Measurements from ENCODE around the gene CMC1. TPM values are rescaled to one million over a fixed set of nuclear protein-coding genes. Genes with fewer than 3 reads are reported as not detected.

CMC1 gene
- total and polyA plus RNA-seq, 9 of the 15 experiments (the other 6 are each of a cell fraction or from before 2014, with no cell fraction given): 15.9 to 74.6 (median 48.9) TPM

DNA sequence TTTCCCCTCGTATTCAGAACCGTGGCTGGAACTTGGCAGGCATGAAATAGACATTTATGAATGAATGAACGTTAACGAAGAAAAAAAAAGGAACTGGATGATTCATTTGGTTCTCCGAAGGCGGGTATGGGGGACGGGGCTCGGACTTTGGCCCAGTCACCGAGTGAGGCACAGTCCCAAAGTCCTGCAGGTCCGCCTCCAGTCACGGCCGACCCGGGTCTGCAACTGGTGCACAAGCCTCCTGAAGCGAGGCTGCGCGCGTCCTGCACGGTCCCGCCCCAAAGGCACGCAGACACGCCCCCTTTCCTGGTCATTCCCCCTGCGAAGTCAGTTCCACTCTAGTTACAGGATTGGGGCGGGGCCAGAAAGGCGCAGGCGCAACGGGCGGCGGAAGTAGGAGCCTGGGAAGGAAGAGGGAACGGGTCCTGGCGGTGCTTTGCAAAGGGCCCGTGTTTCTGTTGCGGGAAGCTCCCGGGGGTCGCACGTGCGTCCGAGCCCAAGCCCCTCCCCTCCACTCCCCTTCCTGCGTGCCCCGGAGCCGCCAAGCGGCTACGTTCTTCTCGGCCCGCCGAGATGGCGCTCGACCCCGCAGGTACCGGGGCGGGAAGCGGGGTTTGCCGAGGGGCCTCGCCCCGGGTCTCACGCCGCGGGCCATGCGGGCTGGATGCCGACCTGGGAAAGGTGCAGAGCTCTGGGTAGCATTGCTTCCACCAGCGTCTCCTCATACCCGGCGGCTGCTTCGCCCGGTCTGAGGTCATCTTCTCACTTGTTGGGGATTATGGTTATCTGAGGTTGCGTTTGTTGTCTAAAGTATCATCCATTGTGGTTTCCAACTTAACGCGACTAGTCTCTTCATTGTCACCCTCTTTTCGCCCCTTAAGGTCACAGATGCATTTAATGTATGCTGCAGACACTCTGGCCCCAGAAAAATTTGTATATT, at the start of gene CMC1 (continued):
- TF ChIP-seq, protein P1, sequence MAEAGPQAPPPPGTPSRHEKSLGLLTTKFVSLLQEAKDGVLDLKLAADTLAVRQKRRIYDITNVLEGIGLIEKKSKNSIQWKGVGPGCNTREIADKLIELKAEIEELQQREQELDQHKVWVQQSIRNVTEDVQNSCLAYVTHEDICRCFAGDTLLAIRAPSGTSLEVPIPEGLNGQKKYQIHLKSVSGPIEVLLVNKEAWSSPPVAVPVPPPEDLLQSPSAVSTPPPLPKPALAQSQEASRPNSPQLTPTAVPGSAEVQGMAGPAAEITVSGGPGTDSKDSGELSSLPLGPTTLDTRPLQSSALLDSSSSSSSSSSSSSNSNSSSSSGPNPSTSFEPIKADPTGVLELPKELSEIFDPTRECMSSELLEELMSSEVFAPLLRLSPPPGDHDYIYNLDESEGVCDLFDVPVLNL (CRISPR knock-in tag; IDR thresholded peaks at IDR 0.05; ENCODE audit: low read depth): peak; percentile 76; the same call in 1 of the 2 replicates
- TF ChIP-seq ZBTB17 (CRISPR knock-in tag; IDR thresholded peaks at IDR 0.05) (0 out of 2 replicates have a peak, but pooled peaks have one; percentile 41), C11orf30 (IDR thresholded peaks at IDR 0.05; ENCODE audit: low read depth) (peak; percentile 12; the same call in 1 of the 2 replicates), ATF1 (CRISPR knock-in tag; IDR thresholded peaks at IDR 0.05) (no peak), ATF1 (tag; IDR thresholded peaks at IDR 0.05) (peak; percentile 54; the same call in 1 of the 2 replicates), PHF20 (IDR thresholded peaks at IDR 0.05; ENCODE audit: partially characterized antibody) (peak; percentile 91), ETV5 (CRISPR knock-in tag; IDR thresholded peaks at IDR 0.05; ENCODE audit: low read depth) (peak; percentile 47; the same call in 1 of the 2 replicates), SUPT5H (IDR thresholded peaks at IDR 0.05) (peak; percentile 95), FIP1L1 (IDR thresholded peaks at IDR 0.05; ENCODE audit: low read depth, low read length, poor library complexity, severe bottlenecking) (peak; percentile 61), RBBP5 (IDR thresholded peaks at IDR 0.05; ENCODE audit: borderline replicate concordance, insufficient read depth, low read length, poor library complexity, severe bottlenecking) (peak; percentile 97), BCOR (IDR thresholded peaks at IDR 0.05) (peak; percentile 27; the same call in 1 of the 2 replicates), ZNF79 (CRISPR knock-in tag; IDR thresholded peaks at IDR 0.05; ENCODE audit: low read depth) (no peak), TEAD1 (CRISPR knock-in tag; IDR thresholded peaks at IDR 0.05) (peak in 1 of 2 experiments; percentile 57; a peak in 1 of 4 replicates)
- TF ChIP-seq, protein P2, sequence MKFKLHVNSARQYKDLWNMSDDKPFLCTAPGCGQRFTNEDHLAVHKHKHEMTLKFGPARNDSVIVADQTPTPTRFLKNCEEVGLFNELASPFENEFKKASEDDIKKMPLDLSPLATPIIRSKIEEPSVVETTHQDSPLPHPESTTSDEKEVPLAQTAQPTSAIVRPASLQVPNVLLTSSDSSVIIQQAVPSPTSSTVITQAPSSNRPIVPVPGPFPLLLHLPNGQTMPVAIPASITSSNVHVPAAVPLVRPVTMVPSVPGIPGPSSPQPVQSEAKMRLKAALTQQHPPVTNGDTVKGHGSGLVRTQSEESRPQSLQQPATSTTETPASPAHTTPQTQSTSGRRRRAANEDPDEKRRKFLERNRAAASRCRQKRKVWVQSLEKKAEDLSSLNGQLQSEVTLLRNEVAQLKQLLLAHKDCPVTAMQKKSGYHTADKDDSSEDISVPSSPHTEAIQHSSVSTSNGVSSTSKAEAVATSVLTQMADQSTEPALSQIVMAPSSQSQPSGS (CRISPR knock-in tag; IDR thresholded peaks at IDR 0.05): no peak
- TF ChIP-seq, protein P3, sequence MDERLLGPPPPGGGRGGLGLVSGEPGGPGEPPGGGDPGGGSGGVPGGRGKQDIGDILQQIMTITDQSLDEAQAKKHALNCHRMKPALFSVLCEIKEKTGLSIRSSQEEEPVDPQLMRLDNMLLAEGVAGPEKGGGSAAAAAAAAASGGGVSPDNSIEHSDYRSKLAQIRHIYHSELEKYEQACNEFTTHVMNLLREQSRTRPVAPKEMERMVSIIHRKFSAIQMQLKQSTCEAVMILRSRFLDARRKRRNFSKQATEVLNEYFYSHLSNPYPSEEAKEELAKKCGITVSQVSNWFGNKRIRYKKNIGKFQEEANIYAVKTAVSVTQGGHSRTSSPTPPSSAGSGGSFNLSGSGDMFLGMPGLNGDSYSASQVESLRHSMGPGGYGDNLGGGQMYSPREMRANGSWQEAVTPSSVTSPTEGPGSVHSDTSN (CRISPR knock-in tag; IDR thresholded peaks at IDR 0.05; ENCODE audit: low read depth): no peak
- TF ChIP-seq, protein P3 (tag; conservative IDR thresholded peaks at IDR 0.05; ENCODE audit: low read depth): no peak
- TF ChIP-seq, protein P4, sequence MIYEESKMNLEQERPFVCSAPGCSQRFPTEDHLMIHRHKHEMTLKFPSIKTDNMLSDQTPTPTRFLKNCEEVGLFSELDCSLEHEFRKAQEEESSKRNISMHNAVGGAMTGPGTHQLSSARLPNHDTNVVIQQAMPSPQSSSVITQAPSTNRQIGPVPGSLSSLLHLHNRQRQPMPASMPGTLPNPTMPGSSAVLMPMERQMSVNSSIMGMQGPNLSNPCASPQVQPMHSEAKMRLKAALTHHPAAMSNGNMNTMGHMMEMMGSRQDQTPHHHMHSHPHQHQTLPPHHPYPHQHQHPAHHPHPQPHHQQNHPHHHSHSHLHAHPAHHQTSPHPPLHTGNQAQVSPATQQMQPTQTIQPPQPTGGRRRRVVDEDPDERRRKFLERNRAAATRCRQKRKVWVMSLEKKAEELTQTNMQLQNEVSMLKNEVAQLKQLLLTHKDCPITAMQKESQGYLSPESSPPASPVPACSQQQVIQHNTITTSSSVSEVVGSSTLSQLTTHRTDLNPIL (CRISPR knock-in tag; IDR thresholded peaks at IDR 0.05): no peak
- TF ChIP-seq, protein P5, sequence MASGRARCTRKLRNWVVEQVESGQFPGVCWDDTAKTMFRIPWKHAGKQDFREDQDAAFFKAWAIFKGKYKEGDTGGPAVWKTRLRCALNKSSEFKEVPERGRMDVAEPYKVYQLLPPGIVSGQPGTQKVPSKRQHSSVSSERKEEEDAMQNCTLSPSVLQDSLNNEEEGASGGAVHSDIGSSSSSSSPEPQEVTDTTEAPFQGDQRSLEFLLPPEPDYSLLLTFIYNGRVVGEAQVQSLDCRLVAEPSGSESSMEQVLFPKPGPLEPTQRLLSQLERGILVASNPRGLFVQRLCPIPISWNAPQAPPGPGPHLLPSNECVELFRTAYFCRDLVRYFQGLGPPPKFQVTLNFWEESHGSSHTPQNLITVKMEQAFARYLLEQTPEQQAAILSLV (tag; IDR thresholded peaks at IDR 0.05): no peak
